HEK293 (cell line): ENCODE data around the gene CNOT4.

ENCODE experiments used
- CTCF ChIA-PET: fragments of 350-600 bp; formaldehyde crosslinking; extraction: SDS; loops from one replicate; lab custom pipeline; 2021; ENCODE audit warnings: antibody characterized with exemption; lab: Yijun Ruan, JAX
- POLR2A ChIA-PET: fragments of 300-600 bp; formaldehyde crosslinking; extraction: SDS; loops from one replicate; lab custom pipeline; 2020; ENCODE audit warnings: antibody characterized with exemption, inconsistent platforms; lab: Yijun Ruan, JAX
- H3K27ac ChIP-seq: fragments of 200-500 bp; sonication (Bioruptor generic); 2 replicates; pipeline ENCODE4 v1.5.1; 2014; ENCODE audit warnings: low read depth, low read length, control low read depth, inconsistent platforms; ENCODE audit errors: extremely low read depth
- H3K36me3 ChIP-seq, 2 experiments: fragments of 200-500 bp in 1 of 2; sonication (Bioruptor generic) in 1 of 2; 1 replicate in 1 of 2; 2 replicates in 1 of 2; pipeline ENCODE4 v1.5.1; 2014 to 2017; ENCODE audit warnings: inconsistent platforms in 2 of 2, low read length in 2 of 2; ENCODE audit not compliant: control insufficient read depth in 2 of 2, insufficient read depth in 1 of 2
- H3K4me1 ChIP-seq: fragments of 200-500 bp; sonication (Bioruptor generic); 2 replicates; pipeline ENCODE4 v1.5.1; 2014; ENCODE audit warnings: mild to moderate bottlenecking, low read length, inconsistent platforms; ENCODE audit not compliant: control insufficient read depth, insufficient read depth
- H3K4me3 ChIP-seq: 2 replicates; pipeline ENCODE4 v1.5.1; 2011; ENCODE audit warnings: low read depth, mild to moderate bottlenecking, control low read depth, low read length, moderate library complexity
- H3K9me3 ChIP-seq: fragments of 200-500 bp; sonication (Bioruptor generic); 2 replicates; pipeline ENCODE4 v1.5.1; 2014; ENCODE audit warnings: low read depth, low read length, inconsistent platforms; ENCODE audit not compliant: control insufficient read depth, insufficient read depth
- EGR2 ChIP-seq: fragments of 450-650 bp; formaldehyde crosslinking; IDR thresholded peaks from 2 replicates; pipeline ENCODE4 v1.5.1; 2016; ENCODE audit warnings: low read depth, missing biosample characterization, missing genetic modification characterization
- HOXC10 ChIP-seq: sonication (generic); formaldehyde crosslinking; IDR thresholded peaks from 2 replicates; pipeline ENCODE4 v1.8.1; 2023; ENCODE audit warnings: mild to moderate bottlenecking, missing genetic modification reagents
- IKZF3 ChIP-seq: fragments of 450-650 bp; IDR thresholded peaks from 2 replicates; pipeline ENCODE4 v1.5.0; 2018; ENCODE audit warnings: missing biosample characterization, mild to moderate bottlenecking, missing genetic modification characterization, moderate library complexity
- REPIN1 ChIP-seq: fragments of 450-650 bp; formaldehyde crosslinking; IDR thresholded peaks from 2 replicates; pipeline ENCODE4 v1.5.1; 2017; ENCODE audit warnings: missing biosample characterization, missing genetic modification characterization, low read depth
- ZNF132 ChIP-seq: fragments of 450-650 bp; formaldehyde crosslinking; IDR thresholded peaks from 2 replicates; pipeline ENCODE4 v1.5.1; 2017; ENCODE audit warnings: missing biosample characterization, missing genetic modification characterization, borderline replicate concordance
- ZNF133 ChIP-seq: fragments of 450-650 bp; formaldehyde crosslinking; IDR thresholded peaks from 2 replicates; pipeline ENCODE4 v1.5.1; 2016; ENCODE audit warnings: missing biosample characterization, missing genetic modification characterization
- ZNF214 ChIP-seq: fragments of 450-650 bp; formaldehyde crosslinking; IDR thresholded peaks from 2 replicates; pipeline ENCODE4 v1.5.1; 2017; ENCODE audit warnings: missing biosample characterization, mild to moderate bottlenecking, missing genetic modification characterization, borderline replicate concordance
- ZNF292 ChIP-seq: fragments of 450-650 bp; formaldehyde crosslinking; IDR thresholded peaks from 2 replicates; pipeline ENCODE4 v1.5.1; 2016; ENCODE audit warnings: low read depth, missing biosample characterization, missing genetic modification characterization, borderline replicate concordance
- ZNF311 ChIP-seq: fragments of 450-650 bp; formaldehyde crosslinking; IDR thresholded peaks from 2 replicates; pipeline ENCODE4 v1.5.1; 2017; ENCODE audit warnings: missing biosample characterization, missing genetic modification characterization, borderline replicate concordance
- ZNF37A ChIP-seq: fragments of 450-650 bp; IDR thresholded peaks from 2 replicates; pipeline ENCODE4 v1.5.1; 2018; ENCODE audit warnings: missing biosample characterization, missing genetic modification characterization
- ZNF510 ChIP-seq: fragments of 450-650 bp; formaldehyde crosslinking; IDR thresholded peaks from 2 replicates; pipeline ENCODE4 v1.5.1; 2018; ENCODE audit warnings: mild to moderate bottlenecking, missing genetic modification characterization, missing biosample characterization; ENCODE audit not compliant: insufficient replicate concordance
- ZNF548 ChIP-seq: fragments of 450-650 bp; formaldehyde crosslinking; IDR thresholded peaks from 2 replicates; pipeline ENCODE4 v1.5.1; 2016; ENCODE audit warnings: missing biosample characterization, missing genetic modification characterization
- ZNF623 ChIP-seq: fragments of 450-650 bp; formaldehyde crosslinking; IDR thresholded peaks from 2 replicates; pipeline ENCODE4 v1.5.1; 2016; ENCODE audit warnings: missing biosample characterization, missing genetic modification characterization
- ZNF677 ChIP-seq: fragments of 450-650 bp; IDR thresholded peaks from 2 replicates; pipeline ENCODE4 v1.5.0; 2018; ENCODE audit warnings: missing biosample characterization, mild to moderate bottlenecking, missing genetic modification characterization, moderate library complexity
- TF ChIP-seq, protein P1 (sequence below): fragments of 450-650 bp; formaldehyde crosslinking; conservative IDR thresholded peaks from 2 replicates; pipeline ENCODE4 v1.5.1; 2016; ENCODE audit warnings: low read depth, missing biosample characterization, missing genetic modification characterization
- TF ChIP-seq, protein P2 (sequence below): IDR thresholded peaks from 2 replicates; pipeline ENCODE4 v1.6.1; 2011; ENCODE audit warnings: mild to moderate bottlenecking, low read depth, low read length, borderline replicate concordance
- TF ChIP-seq, protein P3 (sequence below): fragments of 450-650 bp; formaldehyde crosslinking; IDR thresholded peaks from 2 replicates; pipeline ENCODE4 v1.5.1; 2017; ENCODE audit warnings: missing biosample characterization, missing genetic modification characterization
- TF ChIP-seq, protein P4 (sequence below): fragments of 450-650 bp; formaldehyde crosslinking; IDR thresholded peaks from 2 replicates; pipeline ENCODE4 v1.5.1; 2016; ENCODE audit warnings: missing biosample characterization, missing genetic modification characterization, borderline replicate concordance

CNOT4 gene

DNA sequence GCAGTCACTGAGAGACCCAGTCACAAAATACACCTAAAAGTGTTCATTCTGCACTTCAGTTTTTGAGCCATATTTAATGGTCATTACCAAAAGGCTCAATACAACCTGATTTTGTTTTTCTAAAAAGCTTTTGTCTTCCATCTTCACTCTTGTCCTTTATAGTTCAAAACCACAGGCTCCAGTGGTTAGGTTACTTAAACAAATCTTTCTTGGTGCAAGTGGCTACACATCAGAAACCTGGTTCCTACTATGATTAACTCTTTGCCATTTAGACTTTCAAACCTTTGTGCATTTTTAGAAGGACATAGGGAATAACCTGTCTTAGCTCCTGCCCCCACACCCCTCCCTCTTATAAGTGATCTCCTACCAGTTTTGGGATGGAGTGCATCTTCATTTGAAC, 140.5 kb downstream of the CNOT4 start (continued):
- TF ChIP-seq, protein P1, sequence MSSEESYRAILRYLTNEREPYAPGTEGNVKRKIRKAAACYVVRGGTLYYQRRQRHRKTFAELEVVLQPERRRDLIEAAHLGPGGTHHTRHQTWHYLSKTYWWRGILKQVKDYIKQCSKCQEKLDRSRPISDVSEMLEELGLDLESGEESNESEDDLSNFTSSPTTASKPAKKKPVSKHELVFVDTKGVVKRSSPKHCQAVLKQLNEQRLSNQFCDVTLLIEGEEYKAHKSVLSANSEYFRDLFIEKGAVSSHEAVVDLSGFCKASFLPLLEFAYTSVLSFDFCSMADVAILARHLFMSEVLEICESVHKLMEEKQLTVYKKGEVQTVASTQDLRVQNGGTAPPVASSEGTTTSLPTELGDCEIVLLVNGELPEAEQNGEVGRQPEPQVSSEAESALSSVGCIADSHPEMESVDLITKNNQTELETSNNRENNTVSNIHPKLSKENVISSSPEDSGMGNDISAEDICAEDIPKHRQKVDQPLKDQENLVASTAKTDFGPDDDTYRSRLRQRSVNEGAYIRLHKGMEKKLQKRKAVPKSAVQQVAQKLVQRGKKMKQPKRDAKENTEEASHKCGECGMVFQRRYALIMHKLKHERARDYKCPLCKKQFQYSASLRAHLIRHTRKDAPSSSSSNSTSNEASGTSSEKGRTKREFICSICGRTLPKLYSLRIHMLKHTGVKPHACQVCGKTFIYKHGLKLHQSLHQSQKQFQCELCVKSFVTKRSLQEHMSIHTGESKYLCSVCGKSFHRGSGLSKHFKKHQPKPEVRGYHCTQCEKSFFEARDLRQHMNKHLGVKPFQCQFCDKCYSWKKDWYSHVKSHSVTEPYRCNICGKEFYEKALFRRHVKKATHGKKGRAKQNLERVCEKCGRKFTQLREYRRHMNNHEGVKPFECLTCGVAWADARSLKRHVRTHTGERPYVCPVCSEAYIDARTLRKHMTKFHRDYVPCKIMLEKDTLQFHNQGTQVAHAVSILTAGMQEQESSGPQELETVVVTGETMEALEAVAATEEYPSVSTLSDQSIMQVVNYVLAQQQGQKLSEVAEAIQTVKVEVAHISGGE (tag by site-specific recombination) = no peak
- TF ChIP-seq ZNF37A (tag by site-specific recombination) (no peak), ZNF623 (no peak)
- TF ChIP-seq, protein P2, sequence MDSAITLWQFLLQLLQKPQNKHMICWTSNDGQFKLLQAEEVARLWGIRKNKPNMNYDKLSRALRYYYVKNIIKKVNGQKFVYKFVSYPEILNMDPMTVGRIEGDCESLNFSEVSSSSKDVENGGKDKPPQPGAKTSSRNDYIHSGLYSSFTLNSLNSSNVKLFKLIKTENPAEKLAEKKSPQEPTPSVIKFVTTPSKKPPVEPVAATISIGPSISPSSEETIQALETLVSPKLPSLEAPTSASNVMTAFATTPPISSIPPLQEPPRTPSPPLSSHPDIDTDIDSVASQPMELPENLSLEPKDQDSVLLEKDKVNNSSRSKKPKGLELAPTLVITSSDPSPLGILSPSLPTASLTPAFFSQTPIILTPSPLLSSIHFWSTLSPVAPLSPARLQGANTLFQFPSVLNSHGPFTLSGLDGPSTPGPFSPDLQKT = no peak
- TF ChIP-seq, all 188 proteins: peak for 0

DNA sequence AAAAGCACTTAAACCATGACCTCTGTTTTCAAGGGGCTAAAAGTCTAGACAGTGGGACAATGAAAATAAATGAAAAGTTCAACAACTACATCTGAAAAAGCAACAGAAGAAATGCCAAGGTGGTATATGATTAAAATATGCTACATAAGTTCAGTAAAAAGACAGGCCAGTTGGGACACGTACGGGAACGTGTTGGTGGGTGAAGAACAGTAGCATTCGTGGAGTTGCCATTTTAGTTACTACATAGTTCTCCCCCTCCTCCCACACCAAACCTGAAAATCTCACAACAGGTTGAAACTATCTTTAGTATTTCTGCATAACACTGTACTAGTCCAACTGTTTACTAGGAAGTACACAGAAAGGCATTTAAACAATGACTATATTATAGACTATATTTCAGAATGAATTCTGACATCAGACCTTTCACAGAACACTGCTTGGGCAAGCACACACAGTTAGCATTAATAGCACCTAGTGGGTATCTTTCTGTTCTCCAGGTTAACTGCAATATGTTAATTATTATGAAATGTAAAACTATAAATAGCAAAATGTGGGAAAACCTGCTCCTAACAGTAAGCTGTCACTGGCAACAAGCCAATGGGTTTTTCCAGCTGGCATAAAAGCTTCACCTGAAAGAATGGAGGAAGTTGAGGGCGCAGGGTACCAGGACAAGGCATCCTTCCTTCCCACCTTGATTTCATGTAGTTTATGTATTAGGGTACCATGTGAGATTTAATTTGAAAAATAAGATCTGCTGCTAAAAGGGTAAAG, 141.3 kb downstream of the CNOT4 start:
- CTCF ChIA-PET = interaction anchor here (0.6 kb wide), 1 partner anchor 1289 kb away, joined by 4 read pairs; no protein-coding TSS in a partner anchor
- no peak for TF ChIP-seq ZNF677
- TF ChIP-seq ZNF133 (tag by site-specific recombination) = peak; percentile 28; the same call in 1 of the 2 replicates
- H3K27ac ChIP-seq = no peak overlapping the region
- no peaks in the 10 kb centered on the region for H3K4me1 ChIP-seq
- no peaks in the 10 kb centered on the region for H3K9me3 ChIP-seq
- H3K4me3 ChIP-seq = no peak overlapping the region
- POLR2A ChIA-PET = no interaction called here
- H3K36me3 ChIP-seq = peaks cover 0 to 3% of the 10 kb centered on the region in 2 experiments; a peak in 1 of 3 replicates

DNA sequence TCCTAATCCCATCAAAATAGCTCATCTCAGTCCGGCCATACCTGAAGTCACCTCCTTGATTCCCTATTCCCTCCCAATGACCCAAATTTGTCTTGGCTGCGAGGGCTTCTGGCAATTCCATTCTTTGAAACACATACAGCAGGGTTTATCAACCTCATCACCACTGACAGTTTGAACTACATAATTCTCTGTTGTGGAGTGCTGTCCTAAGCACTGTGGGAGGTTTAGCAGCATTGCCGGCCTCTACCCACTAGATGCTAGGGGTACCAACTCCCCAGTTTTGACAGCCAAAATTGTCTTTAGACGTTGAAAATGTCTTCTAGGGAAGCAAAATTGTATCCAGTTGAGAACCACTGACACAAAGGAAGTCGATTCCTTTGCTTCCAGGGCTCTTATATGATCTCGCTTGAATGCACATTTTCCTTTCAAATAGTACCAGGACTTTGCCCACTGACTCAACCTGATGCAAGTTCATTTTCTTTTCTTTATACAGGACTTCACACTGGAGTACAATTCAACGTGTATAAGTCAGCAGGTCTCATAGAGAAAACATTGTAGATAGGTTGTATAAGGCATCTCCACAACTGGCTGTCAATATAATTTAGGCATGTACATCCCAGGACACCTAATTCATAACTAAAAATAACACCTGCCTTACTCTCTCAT, 142.9 kb downstream of the CNOT4 start:
- CTCF ChIA-PET = no interaction called here
- no peak overlapping the region for H3K27ac ChIP-seq
- TF ChIP-seq ZNF292 (tag by site-specific recombination) (no peak), IKZF3 (tag by site-specific recombination) (no peak), ZNF132 (tag by site-specific recombination) (no peak), ZNF214 (tag by site-specific recombination) (no peak), REPIN1 (tag by site-specific recombination) (no peak), ZNF623 (no peak), ZNF548 (tag by site-specific recombination) (no peak), HOXC10 (CRISPR knock-in tag) (no peak), ZNF510 (no peak), ZNF311 (tag by site-specific recombination) (no peak), EGR2 (tag by site-specific recombination) (no peak)
- TF ChIP-seq, protein P3, sequence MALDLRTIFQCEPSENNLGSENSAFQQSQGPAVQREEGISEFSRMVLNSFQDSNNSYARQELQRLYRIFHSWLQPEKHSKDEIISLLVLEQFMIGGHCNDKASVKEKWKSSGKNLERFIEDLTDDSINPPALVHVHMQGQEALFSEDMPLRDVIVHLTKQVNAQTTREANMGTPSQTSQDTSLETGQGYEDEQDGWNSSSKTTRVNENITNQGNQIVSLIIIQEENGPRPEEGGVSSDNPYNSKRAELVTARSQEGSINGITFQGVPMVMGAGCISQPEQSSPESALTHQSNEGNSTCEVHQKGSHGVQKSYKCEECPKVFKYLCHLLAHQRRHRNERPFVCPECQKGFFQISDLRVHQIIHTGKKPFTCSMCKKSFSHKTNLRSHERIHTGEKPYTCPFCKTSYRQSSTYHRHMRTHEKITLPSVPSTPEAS (tag by site-specific recombination) = no peak
- TF ChIP-seq, protein P4, sequence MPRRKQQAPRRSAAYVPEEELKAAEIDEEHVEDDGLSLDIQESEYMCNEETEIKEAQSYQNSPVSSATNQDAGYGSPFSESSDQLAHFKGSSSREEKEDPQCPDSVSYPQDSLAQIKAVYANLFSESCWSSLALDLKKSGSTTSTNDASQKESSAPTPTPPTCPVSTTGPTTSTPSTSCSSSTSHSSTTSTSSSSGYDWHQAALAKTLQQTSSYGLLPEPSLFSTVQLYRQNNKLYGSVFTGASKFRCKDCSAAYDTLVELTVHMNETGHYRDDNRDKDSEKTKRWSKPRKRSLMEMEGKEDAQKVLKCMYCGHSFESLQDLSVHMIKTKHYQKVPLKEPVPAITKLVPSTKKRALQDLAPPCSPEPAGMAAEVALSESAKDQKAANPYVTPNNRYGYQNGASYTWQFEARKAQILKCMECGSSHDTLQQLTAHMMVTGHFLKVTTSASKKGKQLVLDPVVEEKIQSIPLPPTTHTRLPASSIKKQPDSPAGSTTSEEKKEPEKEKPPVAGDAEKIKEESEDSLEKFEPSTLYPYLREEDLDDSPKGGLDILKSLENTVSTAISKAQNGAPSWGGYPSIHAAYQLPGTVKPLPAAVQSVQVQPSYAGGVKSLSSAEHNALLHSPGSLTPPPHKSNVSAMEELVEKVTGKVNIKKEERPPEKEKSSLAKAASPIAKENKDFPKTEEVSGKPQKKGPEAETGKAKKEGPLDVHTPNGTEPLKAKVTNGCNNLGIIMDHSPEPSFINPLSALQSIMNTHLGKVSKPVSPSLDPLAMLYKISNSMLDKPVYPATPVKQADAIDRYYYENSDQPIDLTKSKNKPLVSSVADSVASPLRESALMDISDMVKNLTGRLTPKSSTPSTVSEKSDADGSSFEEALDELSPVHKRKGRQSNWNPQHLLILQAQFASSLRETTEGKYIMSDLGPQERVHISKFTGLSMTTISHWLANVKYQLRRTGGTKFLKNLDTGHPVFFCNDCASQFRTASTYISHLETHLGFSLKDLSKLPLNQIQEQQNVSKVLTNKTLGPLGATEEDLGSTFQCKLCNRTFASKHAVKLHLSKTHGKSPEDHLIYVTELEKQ (tag by site-specific recombination) = no peak
- TF ChIP-seq, all 188 proteins: peak for 0
- Histone ChIP-seq H3K4me3 (no peak overlapping the region), H3K36me3 (peaks cover 0 to 14% of the 10 kb centered on the region in 2 experiments; a peak in 1 of 3 replicates), H3K9me3 (no peaks in the 10 kb centered on the region), H3K4me1 (no peaks in the 10 kb centered on the region)
- POLR2A ChIA-PET = no interaction called here
